Measurements from ENCODE around the gene TGM2. TPM values are rescaled to one million over a fixed set of nuclear protein-coding genes. Genes with fewer than 3 reads are reported as not detected.

Gene TGM2
- total and polyA plus RNA-seq, 2 donors (not counting 3 experiments of a cell fraction or from before 2014, with no cell fraction given), result 861 to 868 TPM

GRCh38 chr20:38119446-38119845 is 45.6 kb downstream of the TGM2 start:
- no peaks in the 10 kb centered on the region for H3K36me3 ChIP-seq (ENCODE audit: control insufficient read depth in 2 of 2, extremely low read depth in 1 of 2, insufficient read depth in 2 of 2, low read length in 2 of 2)
- no peak overlapping the region for H3K9ac ChIP-seq (replicated peaks; ENCODE audit: extremely low read depth, insufficient read depth, low read length)
- H3K27me3 ChIP-seq (ENCODE audit: control insufficient read depth in 2 of 2, insufficient read depth in 2 of 2, low read length in 2 of 2), result no peaks in the 10 kb centered on the region
- H3K4me1 ChIP-seq (ENCODE audit: control insufficient read depth, extremely low read depth, insufficient read depth, low read length), result peaks cover 30% of the 10 kb centered on the region
- no peak for TF ChIP-seq POLR2AphosphoS5 (IDR thresholded peaks at IDR 0.05; ENCODE audit: insufficient read depth, low read depth, low read length)
- no peak for TF ChIP-seq JUN (IDR thresholded peaks at IDR 0.05; ENCODE audit: borderline replicate concordance, insufficient read depth, insufficient read length, low read depth)
- TF ChIP-seq MYC (IDR thresholded peaks at IDR 0.05; ENCODE audit: low read depth, low read length), result no peak
- no peaks in the 10 kb centered on the region for H3K9me1 ChIP-seq (replicated peaks; ENCODE audit: control insufficient read depth, extremely low read depth, insufficient read depth, low read length)
- DNase-seq (ENCODE audit: low read depth, low spot score) (no peak), FAIRE-seq (no peak)
- intact Hi-C loops (cut with micrococcal nuclease) (no loop called here), dilution Hi-C loops (cut with MboI; ENCODE audit: extremely low pct_ligation_motif_present, low sequenced_read_pairs) (no loop called here)
- no TSS peak for BruUV-seq (replicated peaks)
- no peak overlapping the region for H3K4me3 ChIP-seq (replicated peaks in 1 of 3; ENCODE audit: insufficient read depth in 1 of 3, low read depth in 1 of 3, low read length in 3 of 3)
- H3K79me2 ChIP-seq (ENCODE audit: control insufficient read depth, insufficient read depth, low read length), result no peaks in the 10 kb centered on the region
- H4K20me1 ChIP-seq (replicated peaks; ENCODE audit: control insufficient read depth, extremely low read depth, insufficient read depth, low read length), result no peaks in the 10 kb centered on the region
- POLR2A ChIA-PET, result no interaction called here
- no peak overlapping the region for H3K4me2 ChIP-seq (ENCODE audit: insufficient read depth, low read length)
- CTCF ChIA-PET, result interaction anchor here (1.9 kb wide), 1 partner anchor 46 kb away, joined by 8 read pairs; no protein-coding TSS in a partner anchor
- no peaks in the 10 kb centered on the region for H3K9me3 ChIP-seq (replicated peaks; ENCODE audit: control insufficient read depth, insufficient read depth, low read length)
- H3K27ac ChIP-seq (ENCODE audit: insufficient read depth, low read depth, low read length), result no peak overlapping the region
- no peak overlapping the region for H2AFZ ChIP-seq (ENCODE audit: low read depth, low read length)

- H3K9me3 ChIP-seq (replicated peaks; ENCODE audit: control insufficient read depth, insufficient read depth, low read length), result no peaks in the 10 kb centered on the region
- H3K4me1 ChIP-seq (ENCODE audit: control insufficient read depth, extremely low read depth, insufficient read depth, low read length), result peaks cover 34% of the 10 kb centered on the region
- no peaks in the 10 kb centered on the region for H4K20me1 ChIP-seq (replicated peaks; ENCODE audit: control insufficient read depth, extremely low read depth, insufficient read depth, low read length)
- ChIA-PET CTCF (interaction anchor here (1.1 to 1.6 kb wide), 3 partner anchors 10 to 44 kb away, joined by 3 to 6 read pairs (median 4); no protein-coding TSS in a partner anchor), POLR2A (no interaction called here)
- no TSS peak for BruUV-seq (replicated peaks)
- intact Hi-C loops (cut with micrococcal nuclease) (loop anchor here (1.0 kb wide), 1 partner anchor 8 kb away; no protein-coding TSS in a partner anchor), dilution Hi-C loops (cut with MboI; ENCODE audit: extremely low pct_ligation_motif_present, low sequenced_read_pairs) (no loop called here)
- H3K4me3 ChIP-seq (replicated peaks in 1 of 3; ENCODE audit: insufficient read depth in 1 of 3, low read depth in 1 of 3, low read length in 3 of 3), result no peak overlapping the region
- H3K79me2 ChIP-seq (ENCODE audit: control insufficient read depth, insufficient read depth, low read length), result no peaks in the 10 kb centered on the region
- peak overlapping the region; percentile 37 for H3K4me2 ChIP-seq (ENCODE audit: insufficient read depth, low read length)
- TF ChIP-seq MYC (IDR thresholded peaks at IDR 0.05; ENCODE audit: low read depth, low read length) (no peak), GATA2 (IDR thresholded peaks at IDR 0.05; ENCODE audit: insufficient read depth, insufficient read length, low read depth, low read length) (peak; percentile 97), MAX (IDR thresholded peaks at IDR 0.05; ENCODE audit: insufficient read depth, insufficient read length) (no peak), FOS (IDR thresholded peaks at IDR 0.05; ENCODE audit: borderline replicate concordance, insufficient read depth, low read length) (peak; percentile 75), EZH2 (IDR thresholded peaks at IDR 0.05; ENCODE audit: borderline replicate concordance, low read depth, low read length, severe bottlenecking) (no peak), CTCF (IDR thresholded peaks at IDR 0.05; ENCODE audit: extremely low read depth in 1 of 2, insufficient read depth in 1 of 2, low read depth in 1 of 2, low read length in 2 of 2) (no peak), POLR2A (IDR thresholded peaks at IDR 0.05; ENCODE audit: low read depth, low read length) (no peak), POLR2AphosphoS5 (IDR thresholded peaks at IDR 0.05; ENCODE audit: insufficient read depth, low read depth, low read length) (peak; percentile 76), JUN (IDR thresholded peaks at IDR 0.05; ENCODE audit: borderline replicate concordance, insufficient read depth, insufficient read length, low read depth) (peak; percentile 81)
- DNase-seq (ENCODE audit: low read depth, low spot score), result peak; percentile 87
- no peaks in the 10 kb centered on the region for H3K9me1 ChIP-seq (replicated peaks; ENCODE audit: control insufficient read depth, extremely low read depth, insufficient read depth, low read length)
- H3K9ac ChIP-seq (replicated peaks; ENCODE audit: extremely low read depth, insufficient read depth, low read length), result peak overlapping the region; percentile 31
- peak; percentile 78 for FAIRE-seq
- no peak overlapping the region for H2AFZ ChIP-seq (ENCODE audit: low read depth, low read length)
- peak overlapping the region; percentile 63 for H3K27ac ChIP-seq (ENCODE audit: insufficient read depth, low read depth, low read length)
- H3K27me3 ChIP-seq (ENCODE audit: control insufficient read depth in 2 of 2, insufficient read depth in 2 of 2, low read length in 2 of 2), result no peaks in the 10 kb centered on the region
- H3K36me3 ChIP-seq (ENCODE audit: control insufficient read depth in 2 of 2, extremely low read depth in 1 of 2, insufficient read depth in 2 of 2, low read length in 2 of 2), result no peaks in the 10 kb centered on the region
These were observed 47.4 kb downstream of the TGM2 start for GRCh38 chr20:38117635-38118034.
